GM18870 (cell line): ENCODE results near the gene CST1.
"Not testable (repeated sequence)": the region's sequence is repeated elsewhere in the genome, so short reads cannot be mapped to it uniquely, and the experiment has no call there.

Source experiments
- ATAC-seq: cut with Tn5 transposase; IDR thresholded peaks from one replicate; pipeline ENCODE4 v1.9.1; 2021; ENCODE audit warnings: moderate library complexity; ENCODE audit not compliant: unreplicated experiment

CST1 gene, protein sequence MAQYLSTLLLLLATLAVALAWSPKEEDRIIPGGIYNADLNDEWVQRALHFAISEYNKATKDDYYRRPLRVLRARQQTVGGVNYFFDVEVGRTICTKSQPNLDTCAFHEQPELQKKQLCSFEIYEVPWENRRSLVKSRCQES

DNA sequence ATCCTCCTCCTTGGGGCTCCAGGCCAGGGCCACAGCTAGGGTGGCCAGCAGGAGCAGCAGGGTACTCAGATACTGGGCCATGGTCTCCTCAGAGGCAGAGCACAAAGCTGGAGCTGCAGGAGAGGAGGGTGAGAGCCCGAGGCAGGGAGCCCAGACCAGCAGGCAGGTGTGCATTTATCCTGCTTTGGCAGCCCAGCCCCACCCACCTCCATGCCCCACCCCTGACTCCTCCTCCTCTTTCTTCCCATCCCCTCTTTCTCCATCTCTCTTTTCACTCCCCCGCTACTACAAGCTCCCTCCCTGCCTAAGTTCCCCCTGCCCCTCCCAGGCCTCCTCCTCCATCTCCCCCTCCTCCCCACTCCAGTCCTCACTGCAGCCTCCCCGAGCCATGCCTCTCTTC, at the start of gene CST1:
TSS of gene CST1 (minus strand) at position 150 of the 400 bp plus-strand sequence. CDS start at position 81, 69 bp downstream.
- not testable (repeated sequence) for ATAC-seq

- ATAC-seq, result not testable (repeated sequence)
These were observed 48.6 kb upstream of the CST1 start for GRCh38 chr20:23799216-23799847.

- no peak for ATAC-seq
These were observed 44.8 kb upstream of the CST1 start for GRCh38 chr20:23795526-23795925.

GRCh38 chr20:23794841-23795240, 44.1 kb upstream of the CST1 start:
- no peak for ATAC-seq

GRCh38 chr20:23794065-23794464, 43.3 kb upstream of the CST1 start:
- ATAC-seq, result no peak

GRCh38 chr20:23783447-23783846, 32.7 kb upstream of the CST1 start:
- no peak for ATAC-seq

GRCh38 chr20:23782366-23782983, 31.7 kb upstream of the CST1 start:
- no peak for ATAC-seq

GRCh38 chr20:23778676-23779075, 27.9 kb upstream of the CST1 start:
- not testable (repeated sequence) for ATAC-seq

DNA sequence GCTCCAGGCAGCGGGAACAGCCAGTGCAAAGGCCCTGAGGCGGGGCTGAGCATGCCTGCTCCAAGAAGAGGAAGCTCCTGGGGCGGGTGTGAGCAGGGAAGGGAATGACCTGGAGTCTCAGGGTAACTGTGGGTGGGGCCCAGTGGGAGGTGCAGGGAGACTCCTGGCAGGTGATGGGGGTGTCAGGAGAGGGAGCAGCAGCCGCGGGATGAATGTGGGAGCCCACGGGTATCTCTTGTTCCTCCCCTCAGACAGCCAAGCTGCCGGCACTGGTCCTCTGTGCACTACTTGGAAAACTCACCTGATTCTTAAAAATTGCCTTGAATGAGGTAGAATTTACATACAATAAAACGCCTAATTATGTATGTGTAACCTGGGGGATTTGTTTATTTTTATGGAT, 26.6 kb upstream of the CST1 start:
- ATAC-seq, result not testable (repeated sequence)

DNA sequence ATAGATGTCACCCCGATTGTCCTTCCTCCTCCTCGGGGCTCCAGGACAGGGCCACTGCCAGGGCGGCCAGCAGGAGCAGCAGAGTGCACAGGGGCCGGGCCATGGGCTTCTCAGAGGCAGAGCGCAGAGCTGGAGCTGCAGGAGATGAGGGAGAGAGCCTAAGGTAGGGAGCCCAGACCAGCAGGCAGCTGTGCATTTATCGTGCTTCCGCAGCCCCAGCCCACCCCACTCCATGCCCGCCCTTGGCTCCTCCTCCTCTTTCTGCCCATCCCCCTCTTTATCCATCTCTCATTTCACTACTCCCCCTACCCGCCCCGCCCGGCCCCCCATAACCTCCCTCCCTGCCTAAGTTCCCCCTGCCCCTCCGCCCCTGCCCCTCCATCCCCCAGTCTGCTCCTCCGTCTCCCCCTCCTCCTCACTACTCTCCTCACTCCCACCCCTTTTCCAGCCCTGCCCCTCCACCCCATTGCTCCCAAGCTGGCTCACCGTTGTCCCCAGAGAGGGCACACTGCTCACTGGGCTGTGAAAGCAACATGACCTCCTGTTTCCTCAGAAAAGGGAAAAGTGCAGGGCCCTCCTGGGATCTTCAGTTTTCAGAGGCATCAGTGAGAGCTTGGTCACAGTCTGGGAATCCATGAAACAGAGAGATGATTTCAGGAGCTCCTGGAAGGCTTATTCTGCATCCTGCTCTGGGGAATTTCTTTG, 25.5 kb upstream of the CST1 start:
- no peak for ATAC-seq

- no peak for ATAC-seq
These were observed 23.3 kb upstream of the CST1 start for GRCh38 chr20:23774081-23774480.

- ATAC-seq, result no peak
These were observed 22.8 kb upstream of the CST1 start for GRCh38 chr20:23773579-23773978.

- ATAC-seq, result no peak
These were observed 22.4 kb upstream of the CST1 start for GRCh38 chr20:23773127-23773526.

- no peak for ATAC-seq
These were observed 21.3 kb upstream of the CST1 start for GRCh38 chr20:23772074-23772473.

- ATAC-seq, result no peak
These were observed 19.6 kb upstream of the CST1 start for GRCh38 chr20:23770384-23770783.

DNA sequence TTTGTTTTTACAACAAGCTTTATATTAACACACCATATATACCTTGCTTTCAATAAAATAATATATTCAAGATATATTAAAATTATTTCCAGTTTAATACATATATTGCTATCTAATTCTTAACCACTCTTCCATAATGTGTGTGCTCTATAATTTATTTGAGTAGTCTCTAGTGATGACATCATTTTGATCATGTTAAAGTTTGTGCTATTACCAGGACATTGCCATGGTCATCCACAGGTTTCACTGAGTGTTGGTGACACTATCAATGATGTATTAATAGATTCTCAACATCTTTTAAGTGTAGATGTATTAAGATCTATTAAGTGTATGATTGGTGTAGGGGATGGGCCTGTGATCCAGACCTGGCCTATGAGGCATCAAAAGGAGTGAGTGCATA, 17.8 kb upstream of the CST1 start:
- not testable (repeated sequence) for ATAC-seq

- no peak for ATAC-seq
These were observed 15.8 kb upstream of the CST1 start for GRCh38 chr20:23766531-23766930.

DNA sequence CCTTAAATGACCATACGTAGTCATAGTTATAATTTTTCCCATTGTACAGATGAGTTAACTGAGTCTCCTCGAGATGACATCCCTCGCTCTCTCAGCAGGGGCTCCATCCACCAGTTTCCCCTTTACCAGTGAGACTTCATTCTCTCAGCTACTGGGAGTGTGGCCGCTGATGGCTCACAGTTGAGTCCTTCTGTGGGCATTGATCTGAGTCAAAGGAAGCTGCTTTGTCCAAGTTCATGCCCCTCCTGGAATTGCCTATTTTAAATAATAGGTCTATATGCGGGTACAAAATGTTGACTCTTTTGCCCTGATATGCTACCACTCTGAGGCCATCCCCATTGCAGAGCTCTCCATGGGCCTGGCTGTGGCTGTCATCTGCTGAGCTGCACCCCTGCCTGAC, 14.8 kb upstream of the CST1 start:
- ATAC-seq, result no peak

DNA sequence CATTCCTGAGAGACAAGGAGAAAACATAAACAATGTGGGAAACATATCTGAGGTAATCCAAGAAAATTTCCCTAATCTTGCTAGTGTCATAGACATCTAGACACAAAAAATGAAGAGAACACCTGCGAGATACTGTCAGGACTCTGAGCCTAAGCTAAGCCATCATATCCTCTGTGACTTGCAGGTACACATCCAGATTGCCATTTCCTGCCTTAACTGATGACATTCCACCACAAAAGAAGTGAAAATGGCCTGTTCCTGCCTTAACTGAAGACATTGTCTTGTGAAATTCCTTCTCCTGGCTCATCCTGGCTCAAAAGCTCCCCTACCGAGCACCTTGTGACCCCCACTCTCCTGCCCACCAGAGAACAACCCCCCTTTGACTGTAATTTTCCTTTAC, 13.9 kb upstream of the CST1 start:
- ATAC-seq, result not testable (repeated sequence)

GRCh38 chr20:23763345-23763744, 12.6 kb upstream of the CST1 start:
- ATAC-seq, result no peak

- no peak for ATAC-seq
These were observed 8.7 kb upstream of the CST1 start for GRCh38 chr20:23759306-23759940.
